HUES48 (cell line): ENCODE results near the gene C18orf63.
"Not testable (repeated sequence)": the region's sequence is repeated elsewhere in the genome, so short reads cannot be mapped to it uniquely, and the experiment has no call there.

Source experiments
- H3K27ac ChIP-seq: one replicate; pipeline ENCODE4 v1.7.0; 2013; ENCODE audit warnings: low read depth, low read length, inconsistent platforms
- H3K27me3 ChIP-seq: 2 replicates; pipeline ENCODE4 v1.6.1; 2013; ENCODE audit warnings: mild to moderate bottlenecking, low read length; ENCODE audit not compliant: control insufficient read depth, insufficient read depth
- H3K36me3 ChIP-seq: 2 replicates; pipeline ENCODE4 v1.6.1; 2013; ENCODE audit warnings: low read length; ENCODE audit not compliant: control insufficient read depth, insufficient read depth
- H3K4me1 ChIP-seq: 2 replicates; pipeline ENCODE4 v1.6.1; 2013; ENCODE audit warnings: mild to moderate bottlenecking, low read length; ENCODE audit not compliant: control insufficient read depth, insufficient read depth
- H3K4me3 ChIP-seq: 2 replicates; pipeline ENCODE4 v1.5.1; 2013; ENCODE audit warnings: mild to moderate bottlenecking, low read depth, low read length
- H3K9ac ChIP-seq: 2 replicates; pipeline ENCODE4 v1.6.1; 2013; ENCODE audit warnings: mild to moderate bottlenecking, low read depth, low read length, moderate library complexity
- H3K9me3 ChIP-seq: 2 replicates; pipeline ENCODE4 v1.6.1; 2013; ENCODE audit warnings: low read length; ENCODE audit not compliant: control insufficient read depth, insufficient read depth

C18orf63 gene

DNA sequence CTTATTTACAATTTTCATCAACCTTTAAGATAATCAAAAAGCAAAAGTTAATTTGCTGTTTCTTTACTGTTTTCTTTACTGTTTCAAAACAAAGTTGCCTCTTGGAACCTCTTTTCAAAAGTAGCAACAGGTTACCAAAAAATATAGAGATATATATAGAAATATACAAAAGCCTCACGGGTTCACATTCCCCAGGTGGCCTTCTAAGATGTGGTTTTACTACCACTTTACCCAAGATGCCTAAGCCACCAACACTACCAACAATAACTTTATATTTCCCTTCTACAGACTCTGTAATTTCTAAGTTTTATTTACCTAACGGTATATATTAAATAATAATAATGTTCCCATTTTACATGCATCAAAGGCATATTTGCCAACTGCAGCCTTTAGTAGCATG lies 28.8 kb upstream of the C18orf63 start:
- Histone ChIP-seq H3K27ac (no peak overlapping the region), H3K9ac (no peak overlapping the region), H3K27me3 (no peaks in the 10 kb centered on the region), H3K36me3 (no peaks in the 10 kb centered on the region), H3K4me3 (no peak overlapping the region), H3K9me3 (no peaks in the 10 kb centered on the region), H3K4me1 (peaks cover 55% of the 10 kb centered on the region)

DNA sequence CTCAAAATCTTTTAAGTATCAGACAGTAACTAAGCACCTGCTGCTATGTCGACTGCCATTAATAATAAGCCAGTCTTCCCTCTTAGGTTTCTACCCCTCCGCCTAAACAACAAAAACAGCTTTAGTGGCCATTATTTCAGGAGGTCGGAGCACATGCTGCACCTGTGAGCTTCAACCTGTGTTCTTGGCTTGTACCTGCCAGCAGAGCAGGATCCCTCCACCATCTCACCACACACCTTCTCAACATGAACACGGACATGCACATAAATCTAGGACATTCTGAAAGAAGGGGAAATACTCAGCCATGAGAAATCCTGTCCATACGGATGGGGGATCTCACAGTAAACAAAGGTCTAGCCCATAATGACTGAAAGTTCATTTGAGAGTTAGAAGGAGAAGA lies 27.6 kb upstream of the C18orf63 start:
- H3K9ac ChIP-seq = no peak overlapping the region
- no peaks in the 10 kb centered on the region for H3K36me3 ChIP-seq
- peaks cover 4% of the 10 kb centered on the region; the same call in 1 of the 2 replicates for H3K9me3 ChIP-seq
- peaks cover 43% of the 10 kb centered on the region for H3K4me1 ChIP-seq
- H3K27me3 ChIP-seq = no peaks in the 10 kb centered on the region
- no peak overlapping the region for H3K27ac ChIP-seq
- H3K4me3 ChIP-seq = no peak overlapping the region

DNA sequence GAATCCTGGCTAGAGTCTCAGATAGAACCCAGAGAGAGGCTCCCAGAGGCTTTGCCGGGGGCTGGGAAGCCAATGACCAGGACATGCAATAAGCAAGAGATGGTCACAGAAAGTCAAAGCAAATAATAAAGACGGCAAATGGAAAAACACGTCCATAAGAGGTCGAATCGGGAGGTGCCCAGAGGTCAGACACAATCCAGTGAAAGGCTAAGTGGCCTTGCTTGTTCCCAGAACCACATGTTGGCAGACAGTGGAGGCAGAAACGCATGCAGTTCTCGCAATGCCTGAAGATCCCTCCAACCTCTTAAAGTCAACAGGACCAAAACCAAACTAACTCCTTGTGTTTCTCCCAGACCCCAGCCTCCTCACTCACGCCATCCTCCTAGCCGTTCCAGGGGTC lies 26.9 kb upstream of the C18orf63 start:
- no peaks in the 10 kb centered on the region for H3K27me3 ChIP-seq
- peaks cover 36% of the 10 kb centered on the region for H3K4me1 ChIP-seq
- H3K9me3 ChIP-seq = peaks cover 7% of the 10 kb centered on the region; the same call in 1 of the 2 replicates
- H3K27ac ChIP-seq = no peak overlapping the region
- H3K36me3 ChIP-seq = no peaks in the 10 kb centered on the region
- H3K4me3 ChIP-seq = no peak overlapping the region
- no peak overlapping the region for H3K9ac ChIP-seq

- Histone ChIP-seq H3K27me3 (no peaks in the 10 kb centered on the region), H3K4me3 (no peak overlapping the region), H3K36me3 (no peaks in the 10 kb centered on the region), H3K9me3 (peaks cover 7% of the 10 kb centered on the region; the same call in 1 of the 2 replicates), H3K4me1 (peaks cover 32% of the 10 kb centered on the region), H3K9ac (no peak overlapping the region), H3K27ac (no peak overlapping the region)
These were observed 26.5 kb upstream of the C18orf63 start for GRCh38 chr18:74289137-74289536.

DNA sequence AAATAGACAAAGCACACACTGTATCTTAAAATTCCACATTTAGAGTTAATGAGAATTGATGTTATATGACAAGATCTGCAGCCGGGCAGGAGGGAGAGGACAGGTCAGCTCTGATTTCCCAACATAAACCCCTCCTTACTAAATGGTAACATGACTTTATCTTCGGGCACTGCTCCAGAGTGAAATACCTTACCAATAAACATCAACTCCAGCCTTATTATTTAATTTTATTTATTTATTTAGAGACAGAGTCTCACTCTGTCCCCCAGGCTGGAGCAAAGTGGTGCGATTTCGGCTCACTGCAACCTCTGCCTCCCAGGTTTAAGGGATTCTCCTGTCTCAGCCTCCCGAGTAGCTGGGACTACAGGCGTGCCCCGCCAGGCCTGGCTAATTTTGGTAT lies 25.6 kb upstream of the C18orf63 start:
- Histone ChIP-seq H3K9me3 (peaks cover 7% of the 10 kb centered on the region; the same call in 1 of the 2 replicates), H3K4me1 (peaks cover 23% of the 10 kb centered on the region), H3K36me3 (no peaks in the 10 kb centered on the region), H3K27ac (no peak overlapping the region), H3K9ac (no peak overlapping the region), H3K4me3 (no peak overlapping the region), H3K27me3 (no peaks in the 10 kb centered on the region)

DNA sequence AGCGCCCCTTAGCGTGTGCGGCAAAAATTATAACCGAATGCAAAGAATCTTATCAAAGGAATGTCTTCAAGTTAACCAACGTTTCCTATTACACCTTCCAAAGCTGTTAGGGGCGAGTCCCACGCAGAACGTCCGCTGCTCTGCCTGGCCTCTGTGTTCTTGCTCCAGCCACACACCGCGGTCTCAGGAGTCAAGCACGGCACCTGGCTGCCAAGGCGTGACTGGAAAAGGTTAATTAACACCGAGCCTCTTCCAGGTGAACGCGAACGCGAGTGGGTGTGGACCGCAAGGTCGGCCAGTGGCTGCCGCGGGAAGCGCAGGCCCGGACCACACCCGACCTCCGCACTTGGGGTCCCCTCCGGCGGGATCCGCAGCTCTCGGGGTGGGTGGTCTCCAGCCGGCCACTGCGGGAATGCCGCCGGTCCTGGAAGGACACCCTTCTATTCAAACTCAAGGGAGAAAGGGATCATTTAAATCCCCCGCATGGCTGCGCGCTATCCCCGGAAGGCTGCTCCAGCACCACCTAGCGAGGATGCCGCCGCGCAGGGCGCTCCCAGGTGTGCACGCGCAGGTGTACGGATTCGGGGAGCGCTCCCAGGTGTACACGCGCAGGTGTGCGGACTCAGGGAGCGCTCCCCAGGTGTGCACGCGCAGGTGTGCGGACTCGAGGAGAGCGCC lies 24.7 kb upstream of the C18orf63 start:
- Histone ChIP-seq H3K27ac (no peak overlapping the region), H3K27me3 (no peaks in the 10 kb centered on the region), H3K9ac (no peak overlapping the region; the same call in 1 of the 2 replicates), H3K4me1 (peaks cover 23% of the 10 kb centered on the region), H3K4me3 (peak overlapping the region; percentile 87), H3K36me3 (no peaks in the 10 kb centered on the region), H3K9me3 (peaks cover 7% of the 10 kb centered on the region; the same call in 1 of the 2 replicates)

DNA sequence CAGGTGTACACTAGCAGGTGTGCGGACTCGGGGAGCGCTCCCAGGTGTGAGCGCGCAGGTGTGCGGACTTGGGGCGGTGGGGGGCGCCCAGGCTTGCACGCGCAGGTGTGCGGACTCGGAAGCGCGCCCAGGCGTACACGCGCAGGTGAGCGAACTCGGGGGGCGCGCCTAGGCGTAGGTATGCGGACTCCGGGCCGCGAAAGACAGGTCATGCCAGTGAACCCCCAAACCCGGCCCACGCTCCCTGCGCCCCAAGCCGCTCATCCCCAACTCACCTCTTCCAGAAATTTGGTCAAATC lies 24.2 kb upstream of the C18orf63 start:
- Histone ChIP-seq H3K9ac (peak overlapping the region; percentile 30), H3K36me3 (no peaks in the 10 kb centered on the region), H3K9me3 (peaks cover 7% of the 10 kb centered on the region; the same call in 1 of the 2 replicates), H3K27me3 (no peaks in the 10 kb centered on the region), H3K27ac (no peak overlapping the region), H3K4me3 (peak overlapping the region; percentile 87), H3K4me1 (peaks cover 23% of the 10 kb centered on the region)

DNA sequence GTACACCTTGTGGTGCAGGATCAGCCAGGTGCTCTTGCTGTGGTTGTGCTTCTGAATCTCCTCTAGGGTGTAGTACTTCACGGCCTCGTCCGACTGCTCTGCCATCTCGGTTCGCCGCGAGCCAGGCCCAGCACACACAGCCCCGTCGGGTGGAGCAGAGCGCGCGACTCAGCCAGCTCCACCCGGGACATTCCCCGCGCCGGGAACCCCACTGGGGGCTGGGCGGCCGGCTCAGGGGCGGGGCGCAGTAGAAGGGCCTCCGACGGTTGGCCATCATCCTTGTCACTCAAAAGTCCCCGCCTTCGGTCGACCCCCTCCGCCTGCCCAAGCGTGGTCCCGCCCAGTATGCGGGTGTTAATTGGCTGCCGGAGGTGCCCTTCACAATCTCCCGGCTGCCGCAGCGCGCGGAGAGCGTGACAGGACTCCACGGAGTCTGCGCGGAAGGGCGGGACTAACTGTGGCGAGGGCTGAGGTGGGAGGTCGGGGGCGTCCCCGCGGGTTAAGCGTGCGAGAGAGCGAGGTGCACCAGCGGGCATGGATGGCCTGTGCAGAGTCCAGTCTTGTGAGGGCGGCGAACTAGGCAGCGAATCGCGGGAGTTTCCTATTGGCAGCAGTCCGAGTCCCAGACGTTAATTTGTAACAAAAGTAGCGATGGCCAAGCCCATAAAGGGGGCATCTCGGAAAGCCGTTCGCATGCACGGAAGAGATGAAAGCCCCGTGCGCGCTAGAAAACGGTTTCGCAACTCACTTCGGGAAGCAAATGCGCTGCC lies 23.7 kb upstream of the C18orf63 start, which contains the start of gene CYB5A:
CYB5A (minus strand) TSS at position 193 of the 770 bp plus-strand sequence; CDS start at position 105, 88 bp downstream.
- Histone ChIP-seq H3K9me3 (peaks cover 7% of the 10 kb centered on the region; the same call in 1 of the 2 replicates), H3K9ac (peak within 1 kb of the TSS; percentile 47), H3K27me3 (no peaks in the 10 kb centered on the region), H3K4me3 (peak within 1 kb of the TSS; percentile 87), H3K4me1 (peaks cover 23% of the 10 kb centered on the region), H3K27ac (no peak within 1 kb of the TSS), H3K36me3 (no peaks in the 10 kb centered on the region)

- H3K9ac ChIP-seq = no peak overlapping the region
- peak overlapping the region; percentile 87 for H3K4me3 ChIP-seq
- no peak overlapping the region for H3K27ac ChIP-seq
These were observed 23.1 kb upstream of the C18orf63 start for GRCh38 chr18:74292541-74292858.

GRCh38 chr18:74292982-74293381 lies 22.7 kb upstream of the C18orf63 start:
- not testable (repeated sequence) for H3K9ac ChIP-seq, H3K9me3 ChIP-seq, H3K27ac ChIP-seq, H3K36me3 ChIP-seq, H3K27me3 ChIP-seq
- peaks cover 13% of the 10 kb centered on the region for H3K4me1 ChIP-seq
- H3K4me3 ChIP-seq = 0 out of 2 replicates have a peak overlapping the region, but pooled peaks have one; percentile 87

More at GRCh38 chr18:74292541-74292858, 23.1 kb upstream of the C18orf63 start:
- Histone ChIP-seq H3K27me3 (no peaks in the 10 kb centered on the region), H3K36me3 (no peaks in the 10 kb centered on the region), H3K4me1 (peaks cover 18% of the 10 kb centered on the region), H3K9me3 (peaks cover 7% of the 10 kb centered on the region; the same call in 1 of the 2 replicates)

GRCh38 chr18:74294526-74294925 lies 21.1 kb upstream of the C18orf63 start:
- H3K27ac ChIP-seq = no peak overlapping the region
- H3K9ac ChIP-seq = no peak overlapping the region
- H3K36me3 ChIP-seq = no peaks in the 10 kb centered on the region
- peaks cover 7% of the 10 kb centered on the region; the same call in 1 of the 2 replicates for H3K9me3 ChIP-seq
- H3K4me3 ChIP-seq = no peak overlapping the region
- H3K27me3 ChIP-seq = no peaks in the 10 kb centered on the region
- H3K4me1 ChIP-seq = no peaks in the 10 kb centered on the region
